ENCODE results near the gene TTF2. TPM values are rescaled to one million over a fixed set of nuclear protein-coding genes. Genes with fewer than 3 reads are reported as not detected.

Gene TTF2
- total and polyA plus RNA-seq, 2 experiments from 2014 or later, result 84.7 to 85.4 TPM

GRCh38 chr1:117037802-117038201 is 22.3 kb upstream of the TTF2 start (continued):
- TF ChIP-seq REST (IDR thresholded peaks at IDR 0.05; ENCODE audit: unreplicated experiment), result no peak

- Histone ChIP-seq H3F3A (replicated peaks; ENCODE audit: low read depth) (no peaks in the 10 kb centered on the region), H3K4me3 (no peak overlapping the region), H3K27ac (ENCODE audit: low read depth) (no peak overlapping the region), H4K20me1 (replicated peaks; ENCODE audit: insufficient read depth) (no peaks in the 10 kb centered on the region), H3K4me2 (no peak overlapping the region), H2AFZ (no peak overlapping the region), H3K4me1 (ENCODE audit: insufficient read depth) (no peaks in the 10 kb centered on the region), H3K9me2 (ENCODE audit: insufficient read depth) (0 out of 2 replicates have a peak, but pooled peaks cover 3% of the 10 kb centered on the region), H3K27me3 (ENCODE audit: insufficient read depth) (no peaks in the 10 kb centered on the region), H3K36me3 (ENCODE audit: insufficient read depth) (no peaks in the 10 kb centered on the region), H3K79me2 (replicated peaks; ENCODE audit: insufficient read depth) (no peaks in the 10 kb centered on the region)
- H3K4me3 Mint-ChIP-seq, result no peak overlapping the region
- H3K36me3 Mint-ChIP-seq (ENCODE audit: low read depth), result no peaks in the 10 kb centered on the region
- no peaks in the 10 kb centered on the region; the same call in 2 of the 3 replicates for H3K9me3 Mint-ChIP-seq
- ATAC-seq, result no peak
- TF ChIP-seq POLR2AphosphoS5 (IDR thresholded peaks at IDR 0.05; ENCODE audit: low read depth) (no peak), ETS1 (IDR thresholded peaks at IDR 0.05) (no peak)
- peaks cover 16% of the 10 kb centered on the region for H3K4me1 Mint-ChIP-seq
- DNase-seq (ENCODE audit: low spot score), result no peak
- H3K27me3 Mint-ChIP-seq (ENCODE audit: insufficient read depth, low read depth, poor library complexity), result no peaks in the 10 kb centered on the region
- H3K27ac Mint-ChIP-seq, result no peak overlapping the region
These were observed 21.9 kb upstream of the TTF2 start for GRCh38 chr1:117038236-117038635.

GRCh38 chr1:117044217-117044616 is 15.9 kb upstream of the TTF2 start:
- H3K9me2 ChIP-seq (ENCODE audit: insufficient read depth), result 0 out of 2 replicates have a peak, but pooled peaks cover 3% of the 10 kb centered on the region

More at GRCh38 chr1:117044217-117044616, 15.9 kb upstream of the TTF2 start:
- Mint-ChIP-seq H3K4me1 (no peaks in the 10 kb centered on the region), H3K36me3 (ENCODE audit: low read depth) (0 out of 3 replicates have a peak, but pooled peaks cover 2% of the 10 kb centered on the region), H3K27me3 (ENCODE audit: insufficient read depth, low read depth, poor library complexity) (peaks cover 6% of the 10 kb centered on the region), H3K9me3 (no peaks in the 10 kb centered on the region; the same call in 2 of the 3 replicates), H3K27ac (no peak overlapping the region), H3K4me3 (no peak overlapping the region)
- no peaks in the 10 kb centered on the region for H3K4me1 ChIP-seq (ENCODE audit: insufficient read depth)
- no peak for TF ChIP-seq STAT1 (IDR thresholded peaks at IDR 0.05; ENCODE audit: unreplicated experiment)
- no peak for TF ChIP-seq POLR2AphosphoS5 (IDR thresholded peaks at IDR 0.05; ENCODE audit: low read depth)
- TF ChIP-seq NANOG (IDR thresholded peaks at IDR 0.05; ENCODE audit: borderline replicate concordance), result no peak
- no peak for TF ChIP-seq EZH2 (IDR thresholded peaks at IDR 0.05; ENCODE audit: low read depth, unreplicated experiment)
- no peak for TF ChIP-seq JUNB (IDR thresholded peaks at IDR 0.05; ENCODE audit: unreplicated experiment)
- no peak for TF ChIP-seq EZH2phosphoT487 (IDR thresholded peaks at IDR 0.05; ENCODE audit: unreplicated experiment)
- TF ChIP-seq CTCF (conservative IDR thresholded peaks at IDR 0.05; ENCODE audit: low read depth in 2 of 2), result no peak
- no peak for TF ChIP-seq ZNF114 (CRISPR knock-in tag; IDR thresholded peaks at IDR 0.05)
- H3K36me3 ChIP-seq (ENCODE audit: insufficient read depth), result no peaks in the 10 kb centered on the region
- DNase-seq (ENCODE audit: low spot score) (no peak), ATAC-seq (no peak)
- no peak overlapping the region for H3K4me3 ChIP-seq
- no peak overlapping the region for H2AFZ ChIP-seq
- H4K20me1 ChIP-seq (replicated peaks; ENCODE audit: insufficient read depth), result no peaks in the 10 kb centered on the region
- no peaks in the 10 kb centered on the region for H3K79me2 ChIP-seq (replicated peaks; ENCODE audit: insufficient read depth)
- H3K4me2 ChIP-seq, result no peak overlapping the region
- no peaks in the 10 kb centered on the region for H3F3A ChIP-seq (replicated peaks; ENCODE audit: low read depth)
- no peak overlapping the region for H3K27ac ChIP-seq (ENCODE audit: low read depth)
- no peaks in the 10 kb centered on the region for H3K27me3 ChIP-seq (ENCODE audit: insufficient read depth)
